Activated naive CD4-positive, alpha-beta T cell (primary cell): ENCODE results near the gene NRDC.
"Not testable (repeated sequence)": the region's sequence is repeated elsewhere in the genome, so short reads cannot be mapped to it uniquely, and the experiment has no call there.

ENCODE experiments used
- DNase-seq, 4 experiments: peaks; one replicate each; lab custom pipeline; 2025; lab: John Stamatoyannopoulos, UW

The NRDC gene

GRCh38 chr1:51897699-51898031 lies 19.1 kb upstream of the NRDC start:
- no peak for DNase-seq

- not testable (repeated sequence) for DNase-seq
Measured at GRCh38 chr1:51894748-51895147, 16.2 kb upstream of the NRDC start.

- no peak for DNase-seq
Measured at GRCh38 chr1:51878308-51878615, 265 bp downstream of the NRDC start.

GRCh38 chr1:51877434-51878307 lies 856 bp downstream of the NRDC start:
- no peak for DNase-seq

GRCh38 chr1:51875836-51876235 lies 2.7 kb downstream of the NRDC start:
- DNase-seq: no peak

GRCh38 chr1:51875291-51875772 lies 3.2 kb downstream of the NRDC start:
- no peak for DNase-seq

- DNase-seq: not testable (repeated sequence)
Measured at GRCh38 chr1:51873270-51873669, 5.3 kb downstream of the NRDC start.

- DNase-seq: no peak
Measured at GRCh38 chr1:51871351-51871975, 7.1 kb downstream of the NRDC start.

GRCh38 chr1:51870603-51871350 lies 7.8 kb downstream of the NRDC start:
- DNase-seq: no peak

- no peak for DNase-seq
Measured at GRCh38 chr1:51867479-51868232, 10.9 kb downstream of the NRDC start.

GRCh38 chr1:51863384-51863783 lies 15.1 kb downstream of the NRDC start:
- DNase-seq: no peak

- DNase-seq: no peak
Measured at GRCh38 chr1:51861669-51862068, 16.9 kb downstream of the NRDC start.

GRCh38 chr1:51859735-51860134 lies 18.8 kb downstream of the NRDC start:
- no peak for DNase-seq

- DNase-seq: no peak
Measured at GRCh38 chr1:51859333-51859732, 19.2 kb downstream of the NRDC start.

- no peak for DNase-seq
Measured at GRCh38 chr1:51858892-51859291, 19.6 kb downstream of the NRDC start.

- DNase-seq: no peak
Measured at GRCh38 chr1:51856745-51857144, 21.8 kb downstream of the NRDC start.

- no peak for DNase-seq
Measured at GRCh38 chr1:51855624-51856023, 22.9 kb downstream of the NRDC start.

GRCh38 chr1:51853360-51853759 lies 25.2 kb downstream of the NRDC start:
- no peak for DNase-seq

GRCh38 chr1:51851882-51852396 lies 26.6 kb downstream of the NRDC start:
- DNase-seq: no peak

GRCh38 chr1:51850420-51851223 lies 27.9 kb downstream of the NRDC start:
- no peak for DNase-seq

GRCh38 chr1:51847294-51847920 lies 31.1 kb downstream of the NRDC start:
- no peak for DNase-seq
